ENCODE measurements around the gene PEX1.
"Not testable (repeated sequence)": the region's sequence is repeated elsewhere in the genome, so short reads cannot be mapped to it uniquely, and the experiment has no call there.

PEX1 gene

DNA sequence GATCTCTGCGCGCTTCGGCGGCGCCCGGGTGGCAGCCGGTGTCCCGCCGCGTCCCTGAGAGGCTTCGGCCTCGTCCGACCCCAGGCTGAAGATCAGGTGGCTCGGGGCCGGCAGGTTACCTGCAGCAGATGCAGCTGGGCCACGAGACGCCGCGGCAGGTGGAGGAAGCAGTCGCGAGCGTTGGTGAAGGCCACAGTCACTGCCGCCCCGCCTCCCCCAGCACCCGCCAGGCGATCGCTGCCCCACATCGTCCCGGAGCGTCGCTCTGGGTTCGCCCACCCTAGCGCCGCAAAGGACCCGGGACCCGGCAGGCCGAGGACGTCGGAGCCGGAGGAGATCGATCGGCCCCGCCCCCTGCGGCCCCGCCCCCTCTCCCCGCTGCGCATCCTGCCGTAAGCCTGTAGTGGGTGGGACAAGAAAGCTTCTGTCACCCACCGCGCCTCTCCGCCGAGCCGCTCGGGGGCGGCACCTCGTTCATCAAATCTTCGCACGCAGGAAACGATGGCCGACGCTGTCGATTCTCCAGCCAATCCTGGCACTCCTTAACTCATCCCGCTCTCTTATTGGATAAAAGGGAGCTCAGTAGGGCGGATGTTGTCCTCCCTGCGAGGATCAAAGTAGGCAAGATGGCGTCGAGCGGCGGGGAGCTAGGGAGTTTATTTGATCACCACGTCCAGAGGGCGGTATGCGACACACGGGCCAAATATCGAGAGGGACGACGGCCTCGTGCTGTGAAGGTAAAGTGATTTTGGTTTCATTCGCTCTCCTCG is at the start of gene PEX1, which contains the start of gene RBM48:
TSS of gene PEX1 (minus strand) at position 333 of the 770 bp plus-strand sequence. CDS start at position 248, 85 bp downstream.
TSS of gene RBM48 (plus strand) at position 608 of the 770 bp plus-strand sequence. CDS start at position 627, 19 bp downstream.
- peak; percentile 99 for FAIRE-seq
- DNase-seq (ENCODE audit: extremely low spot score, insufficient read length, low read depth), result peak; percentile 88

DNA sequence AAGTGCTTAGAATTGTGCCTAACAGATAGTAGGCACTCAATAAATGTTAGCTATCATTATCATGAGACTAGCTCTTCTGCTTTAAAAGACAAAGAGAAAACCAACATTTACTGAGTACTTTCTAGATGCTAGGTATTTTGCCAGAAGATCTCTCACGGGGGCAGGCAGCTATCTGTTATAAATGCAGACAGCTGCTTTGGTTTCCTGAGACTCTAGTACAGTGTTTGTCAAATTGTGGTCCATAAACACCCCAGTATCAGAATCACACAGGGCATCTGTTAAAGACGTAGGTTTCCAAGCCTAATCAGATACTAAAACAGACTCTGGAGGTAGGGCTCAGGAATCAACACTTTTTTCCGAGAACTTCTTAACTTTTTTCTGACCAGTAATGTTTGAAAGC is 48.0 kb upstream of the PEX1 start:
- no peak for FAIRE-seq
- no peak for DNase-seq (ENCODE audit: extremely low spot score, insufficient read length, low read depth)

DNA sequence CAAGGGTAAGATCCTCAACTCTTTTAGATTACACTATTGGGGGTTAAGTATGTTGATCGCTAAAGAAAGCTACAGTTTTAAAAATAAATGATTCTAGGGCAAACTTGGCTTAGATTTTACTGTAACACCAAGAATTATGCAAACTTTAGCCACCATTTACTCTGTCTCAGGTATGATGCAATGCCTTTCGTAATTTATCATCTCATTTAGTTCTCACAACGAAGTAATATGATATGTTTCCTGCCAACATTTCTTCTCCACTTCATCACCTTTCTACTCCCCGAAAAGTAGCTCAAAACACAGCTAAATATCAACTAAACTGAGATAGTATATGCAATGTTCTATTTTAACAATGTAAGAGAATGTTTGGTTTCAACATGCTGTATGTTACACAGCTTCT is 40.8 kb upstream of the PEX1 start:
- DNase-seq (ENCODE audit: extremely low spot score, insufficient read length, low read depth) (no peak), FAIRE-seq (no peak)

DNA sequence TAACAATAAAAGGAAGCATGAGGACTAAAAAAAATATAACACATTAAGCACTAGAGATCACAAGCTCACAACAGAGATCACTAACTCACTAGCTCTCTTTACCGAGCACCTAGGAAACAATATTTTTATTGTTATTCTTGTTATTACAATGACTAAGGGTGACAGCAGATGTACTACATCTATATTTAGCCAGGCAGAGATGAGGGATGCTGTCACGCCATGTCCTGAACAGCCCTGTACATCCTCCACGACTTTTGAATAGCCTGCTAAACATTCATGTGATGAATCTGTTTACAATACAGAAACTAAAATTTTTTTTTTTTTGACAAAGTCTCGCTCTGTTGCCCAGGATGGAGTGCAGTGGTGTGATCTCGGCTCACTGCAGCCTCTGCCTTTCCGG is 39.1 kb upstream of the PEX1 start:
- DNase-seq (ENCODE audit: extremely low spot score, insufficient read length, low read depth) (no peak), FAIRE-seq (no peak)

DNA sequence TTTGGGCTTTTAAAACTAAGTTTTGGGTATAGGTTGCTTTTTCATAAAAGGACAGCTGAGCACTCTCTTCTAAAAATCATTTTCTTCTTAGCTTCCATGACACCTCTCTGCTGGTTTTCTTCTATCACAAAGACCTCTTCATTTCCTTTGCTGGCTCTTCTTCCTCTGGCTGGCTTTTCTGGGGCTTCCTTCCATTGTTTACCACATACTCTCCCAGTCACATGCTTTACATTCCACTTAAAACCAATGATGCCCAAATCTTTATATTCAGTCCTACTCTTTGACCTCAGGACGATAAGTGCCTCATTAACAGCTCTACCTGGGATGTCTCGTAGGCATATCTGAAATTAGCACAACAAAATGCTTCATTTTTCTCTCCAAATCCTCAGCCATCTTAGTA is 35.0 kb upstream of the PEX1 start:
- FAIRE-seq (no peak), DNase-seq (ENCODE audit: extremely low spot score, insufficient read length, low read depth) (no peak)

DNA sequence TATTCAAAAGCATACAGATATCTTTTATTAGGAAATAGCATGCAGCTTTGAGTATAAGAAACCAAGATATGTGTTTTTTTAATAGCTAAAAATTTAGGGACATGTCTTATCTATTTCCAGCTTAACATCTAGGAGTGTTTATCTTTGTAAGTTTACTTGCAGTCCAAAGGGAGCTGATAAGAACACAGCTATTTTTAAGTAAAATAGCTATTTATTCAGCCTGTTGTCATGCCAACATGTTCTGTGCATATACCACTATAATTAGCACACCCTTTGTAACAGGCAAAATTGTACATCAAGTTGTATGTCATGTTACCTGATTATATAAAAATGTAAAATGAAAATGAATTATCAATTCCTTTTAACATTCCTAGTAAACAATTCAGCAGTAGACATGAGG is 32.3 kb upstream of the PEX1 start:
- DNase-seq (ENCODE audit: extremely low spot score, insufficient read length, low read depth) (no peak), FAIRE-seq (no peak)

DNA sequence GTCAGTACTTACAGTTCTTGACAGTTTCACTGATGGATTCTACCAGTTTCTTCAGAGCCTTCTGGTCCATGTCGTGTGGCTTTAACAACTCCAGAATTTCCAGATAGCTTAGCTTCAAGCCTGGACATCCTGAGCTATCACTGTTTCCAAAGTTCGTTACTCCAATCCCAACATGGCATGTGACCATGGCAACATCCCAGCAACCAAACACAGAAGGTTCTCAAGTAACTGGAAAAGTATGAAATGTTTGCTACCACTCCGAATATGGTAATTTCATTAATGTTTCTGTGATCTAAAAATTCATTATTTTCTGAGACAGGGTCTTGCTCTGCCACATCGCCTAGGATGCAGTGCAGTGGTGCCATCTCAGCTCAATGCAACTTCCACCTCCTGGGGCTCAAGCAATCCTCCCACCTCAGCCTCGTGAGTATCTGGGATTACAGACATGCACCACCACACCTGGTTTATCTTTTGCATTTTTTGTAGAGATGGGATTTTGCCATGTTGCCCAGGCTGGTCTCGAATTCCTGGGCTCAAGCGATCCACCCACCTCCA is 29.6 kb upstream of the PEX1 start:
- FAIRE-seq, result no peak
- DNase-seq (ENCODE audit: extremely low spot score, insufficient read length, low read depth), result no peak

DNA sequence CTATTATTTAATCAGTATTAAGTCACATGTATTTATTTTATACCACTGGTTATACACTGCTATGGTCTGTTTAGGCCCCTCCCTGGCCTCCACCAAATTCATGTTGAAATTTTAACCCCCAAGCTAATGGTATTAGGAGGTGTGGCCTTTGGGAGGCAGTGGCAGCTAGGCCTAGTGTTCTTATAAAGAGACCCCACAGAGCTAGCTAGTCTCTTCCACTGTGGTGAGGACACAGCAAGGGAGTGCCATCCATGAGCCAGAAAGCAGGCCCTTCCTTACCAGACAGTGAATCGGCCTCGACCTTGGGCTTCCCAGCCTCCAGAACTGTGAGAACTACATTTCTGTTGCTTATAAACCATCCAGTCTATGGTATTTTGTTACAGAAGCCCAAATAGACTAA is 28.9 kb upstream of the PEX1 start:
- no peak for DNase-seq (ENCODE audit: extremely low spot score, insufficient read length, low read depth)
- FAIRE-seq, result no peak

DNA sequence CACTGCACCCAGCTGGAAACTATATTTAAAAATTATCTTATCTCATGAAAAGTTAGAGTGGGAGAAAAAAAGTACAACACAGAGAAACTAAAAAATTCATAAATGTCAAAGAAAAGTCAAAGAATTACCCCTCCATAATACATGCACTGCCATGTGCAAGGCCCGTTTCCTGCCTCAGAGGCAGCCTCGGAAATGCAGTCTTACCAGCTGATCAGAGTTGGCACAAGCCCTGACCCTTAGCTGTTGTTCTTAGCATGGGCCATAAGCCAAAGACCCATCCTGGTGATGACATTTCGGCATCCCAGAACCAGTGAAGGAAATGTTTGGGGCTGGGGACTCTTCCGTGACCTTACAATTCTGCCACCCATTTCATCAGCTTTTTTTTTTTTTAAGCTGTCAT is 21.9 kb upstream of the PEX1 start:
- FAIRE-seq, result no peak

DNA sequence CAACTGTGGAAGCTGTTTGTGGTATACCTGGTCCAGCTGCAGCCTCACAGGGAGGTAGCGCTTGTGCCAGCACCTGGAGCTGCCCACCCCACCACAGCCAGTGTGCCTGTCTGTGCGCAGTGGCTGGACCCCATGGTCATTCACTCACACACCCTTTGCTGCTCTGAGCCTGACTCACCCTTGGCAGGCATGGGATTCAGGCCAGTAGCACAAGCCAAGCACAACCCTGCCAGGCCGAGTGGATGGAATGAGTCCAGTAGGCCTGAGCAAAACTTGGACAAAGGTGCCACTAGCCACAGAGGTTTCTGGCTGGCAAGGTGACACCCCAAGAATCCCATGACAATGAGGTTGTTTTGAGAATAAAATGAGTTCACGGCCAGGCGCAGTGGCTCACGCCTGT is 19.3 kb upstream of the PEX1 start:
- DNase-seq (ENCODE audit: extremely low spot score, insufficient read length, low read depth) (no peak), FAIRE-seq (no peak)

More for the DNA sequence above, 21.9 kb upstream of the PEX1 start:
- no peak for DNase-seq (ENCODE audit: extremely low spot score, insufficient read length, low read depth)

DNA sequence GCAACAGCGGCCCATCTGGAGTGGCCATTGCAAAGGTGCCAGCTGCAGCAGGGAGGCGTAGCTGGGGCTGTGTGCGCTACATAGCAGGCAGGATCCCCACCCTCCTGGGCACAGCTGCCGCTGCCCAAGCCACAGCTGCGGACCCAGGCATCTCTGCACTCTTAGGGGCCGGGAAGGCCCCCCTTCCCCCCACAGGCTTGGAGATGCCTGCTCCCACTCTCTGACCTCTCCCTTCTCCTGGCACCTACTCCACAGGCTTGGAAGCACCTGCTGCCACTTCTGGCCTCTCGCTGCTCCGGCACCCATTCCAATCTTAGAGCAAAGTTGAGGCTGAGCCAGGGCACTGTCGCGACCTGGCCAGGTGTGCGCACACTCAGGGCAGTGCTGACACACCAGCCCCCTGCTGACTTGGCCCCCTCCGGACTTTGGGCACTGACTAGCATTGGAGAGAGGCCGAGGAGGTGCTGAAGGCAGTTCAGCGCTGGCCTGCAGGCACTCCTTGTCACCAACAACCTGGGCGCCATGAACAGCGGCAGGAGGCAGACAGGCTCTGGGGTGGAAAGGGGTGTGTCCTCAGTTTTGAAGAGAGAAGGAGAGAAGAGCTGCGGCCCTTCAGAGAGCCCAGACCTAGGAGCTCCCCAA is 18.7 kb upstream of the PEX1 start:
- FAIRE-seq (no peak), DNase-seq (ENCODE audit: extremely low spot score, insufficient read length, low read depth) (no peak)

DNA sequence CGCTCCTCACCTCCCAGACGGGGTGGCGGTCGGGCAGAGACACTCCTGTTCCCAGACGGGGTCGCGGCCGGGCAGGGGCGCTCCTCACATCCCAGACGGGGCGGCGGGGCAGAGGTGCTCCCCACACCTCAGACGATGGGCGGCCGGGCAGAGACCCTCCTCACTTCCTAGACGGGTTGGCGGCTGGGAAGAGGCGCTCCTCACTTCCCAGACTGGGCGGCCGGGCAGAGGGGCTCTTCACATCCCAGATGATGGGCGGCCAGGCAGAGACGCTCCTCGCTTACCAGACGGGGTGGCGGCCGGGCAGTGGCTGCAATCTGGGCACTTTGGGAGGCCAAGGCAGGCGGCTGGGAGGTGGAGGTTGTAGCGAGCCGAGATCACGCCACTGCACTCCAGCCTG is 16.8 kb upstream of the PEX1 start:
- not testable (repeated sequence) for FAIRE-seq; DNase-seq (ENCODE audit: extremely low spot score, insufficient read length, low read depth)

DNA sequence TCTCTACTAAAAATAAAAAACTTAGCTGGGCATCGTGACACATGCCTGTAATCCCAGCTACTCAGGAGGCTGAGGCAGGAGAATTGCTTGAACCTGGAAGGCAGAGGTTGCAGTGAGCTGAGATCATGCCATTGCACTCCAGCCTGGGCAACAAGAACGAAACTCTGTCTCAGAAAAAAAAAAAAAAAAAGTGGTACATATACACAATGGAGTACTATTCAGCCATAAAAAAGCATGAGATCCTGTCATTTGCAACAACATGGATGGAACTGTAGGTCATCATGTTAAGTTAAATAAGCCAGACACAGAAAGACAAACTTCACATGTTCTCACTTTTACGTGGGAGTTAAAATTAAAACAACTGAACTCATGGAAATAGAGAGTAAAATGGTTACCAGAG is 15.2 kb upstream of the PEX1 start:
- not testable (repeated sequence) for FAIRE-seq; DNase-seq (ENCODE audit: extremely low spot score, insufficient read length, low read depth)

DNA sequence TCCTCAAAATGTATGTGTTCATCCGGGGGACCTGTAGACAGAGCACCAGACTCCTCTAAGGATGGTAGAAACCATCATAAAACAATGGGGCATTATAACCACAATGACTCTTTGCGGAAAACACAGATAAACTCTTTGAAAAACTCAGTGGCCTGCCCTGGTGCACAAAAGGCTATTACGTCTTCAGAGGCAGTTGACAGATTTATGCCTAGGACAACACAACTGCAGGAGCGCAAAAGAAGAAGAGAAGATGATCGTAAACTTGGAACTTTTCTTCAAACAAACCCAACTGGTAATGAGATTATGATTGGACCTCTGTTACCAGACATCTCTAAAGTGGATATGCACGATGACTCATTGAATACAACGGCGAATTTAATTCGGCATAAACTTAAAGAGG is 6.3 kb upstream of the PEX1 start:
- FAIRE-seq, result no peak

DNA sequence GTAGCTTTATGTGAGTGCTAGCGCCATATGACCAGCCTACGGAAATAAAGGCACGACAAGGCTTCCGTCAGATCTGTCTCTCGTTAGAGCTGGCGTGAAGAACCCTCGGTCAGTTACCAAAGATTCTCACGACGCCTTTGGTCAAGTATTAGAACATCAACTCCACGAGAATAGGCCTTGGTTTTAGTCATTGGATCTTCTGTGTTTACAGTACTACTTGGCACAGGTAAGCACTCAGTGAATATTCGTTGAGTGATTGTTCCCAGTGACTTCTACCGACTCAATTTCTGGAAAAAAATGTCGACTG is 591 bp upstream of the PEX1 start:
- no peak for DNase-seq (ENCODE audit: extremely low spot score, insufficient read length, low read depth)
- FAIRE-seq, result no peak

More for the DNA sequence above, 6.3 kb upstream of the PEX1 start:
- no peak for DNase-seq (ENCODE audit: extremely low spot score, insufficient read length, low read depth)

DNA sequence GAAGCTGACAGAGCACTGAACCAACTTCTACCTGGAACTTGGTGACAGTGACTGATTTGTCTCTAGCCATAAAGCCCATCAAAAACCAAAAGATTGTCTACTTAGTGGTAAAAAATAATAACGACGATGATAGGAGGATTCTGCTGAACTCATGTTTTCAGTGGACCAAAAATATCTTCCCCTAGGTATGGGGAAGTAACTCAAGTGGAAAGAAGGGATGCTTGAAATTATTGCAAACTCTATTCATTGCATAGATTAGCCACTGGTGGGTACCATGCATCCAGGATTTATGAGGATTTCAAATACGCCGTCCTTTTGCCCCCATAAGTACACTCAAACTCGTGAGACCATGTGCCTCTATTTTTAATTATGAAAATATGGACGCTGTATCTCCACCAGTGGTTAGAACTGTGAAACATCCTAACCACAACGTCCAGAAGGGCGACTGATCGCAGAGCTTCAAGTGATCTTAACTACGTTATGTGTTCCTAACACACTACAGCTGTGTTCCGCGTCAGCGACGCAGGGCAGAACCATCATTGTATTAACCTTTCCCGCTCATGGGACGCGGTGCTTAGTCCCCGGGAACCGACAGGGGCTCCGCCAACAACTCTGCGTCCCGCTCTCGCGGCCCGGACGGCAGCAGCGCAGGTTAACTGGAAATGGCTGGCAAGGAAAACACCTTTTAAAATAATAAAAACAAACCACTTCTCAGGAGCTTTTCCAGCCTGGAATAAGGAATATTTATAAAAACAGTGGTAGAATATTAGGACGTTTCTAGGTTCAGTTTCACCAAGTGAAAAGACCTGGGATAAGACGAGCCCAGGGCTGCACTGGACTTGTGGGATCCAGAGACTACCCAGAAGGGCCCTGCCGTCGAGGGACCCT is 776 bp downstream of the PEX1 start:
- peak; percentile 60 for FAIRE-seq

DNA sequence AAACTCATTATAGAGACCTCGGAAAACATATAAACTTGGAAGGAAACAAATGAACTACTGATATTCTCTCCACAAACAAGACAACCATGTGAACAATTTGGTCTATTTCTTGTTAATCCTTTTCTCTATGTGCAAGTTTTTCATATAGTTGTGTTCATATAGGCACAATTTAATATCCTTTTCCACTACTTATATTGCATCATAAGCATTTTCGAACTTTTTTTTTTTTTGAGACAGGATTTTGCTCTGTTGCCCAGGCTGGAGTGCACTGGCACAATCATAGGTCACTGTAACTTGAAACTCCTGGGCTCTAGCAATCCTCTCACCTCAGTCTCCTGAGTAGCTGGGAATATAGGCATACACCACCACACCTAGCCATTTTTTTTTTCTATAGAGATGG is 5.2 kb downstream of the PEX1 start:
- no peak for FAIRE-seq
- DNase-seq (ENCODE audit: extremely low spot score, insufficient read length, low read depth), result no peak

More for the DNA sequence above, 776 bp downstream of the PEX1 start:
- peak; percentile 18 for DNase-seq (ENCODE audit: extremely low spot score, insufficient read length, low read depth)

DNA sequence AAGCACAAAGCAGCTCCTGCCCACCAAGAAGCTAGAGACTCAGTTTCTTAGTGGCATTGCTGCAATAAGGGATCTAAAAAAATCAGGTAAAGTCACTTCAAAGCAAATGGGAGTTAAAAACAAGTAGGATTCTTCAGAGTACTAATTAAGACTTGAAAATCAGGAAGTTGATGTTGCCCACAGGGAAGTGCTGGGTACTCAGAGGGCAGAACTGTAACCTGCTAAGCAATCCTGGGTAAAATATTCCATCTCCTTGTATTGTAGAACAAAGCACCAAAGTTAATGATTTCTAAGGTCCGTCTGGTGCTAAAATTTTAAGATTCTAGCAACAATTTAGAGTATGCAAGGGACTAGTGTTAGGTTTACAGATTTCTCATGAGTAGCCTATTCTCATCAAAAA is 8.3 kb downstream of the PEX1 start:
- DNase-seq (ENCODE audit: extremely low spot score, insufficient read length, low read depth), result no peak
- peak; percentile 26 for FAIRE-seq

DNA sequence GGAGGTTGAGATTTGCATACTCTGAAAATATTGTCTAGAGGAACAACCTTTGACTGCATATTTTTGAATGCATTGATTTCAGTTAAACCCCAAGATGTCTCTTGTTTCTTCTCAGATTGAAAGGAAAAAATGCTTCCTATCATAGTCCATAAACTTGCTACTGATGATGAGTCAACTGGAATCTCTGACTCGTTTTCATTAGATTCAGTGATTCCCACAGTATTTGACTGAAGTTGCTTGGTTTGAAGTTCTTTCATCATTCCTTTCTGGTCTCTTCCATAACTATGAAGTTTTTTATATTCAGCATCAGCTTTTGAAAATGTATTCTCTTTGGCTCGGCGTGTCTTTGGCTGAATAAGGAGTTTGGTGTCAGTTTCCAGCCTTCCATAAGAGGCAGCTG is 10.7 kb downstream of the PEX1 start:
- no peak for DNase-seq (ENCODE audit: extremely low spot score, insufficient read length, low read depth)
- FAIRE-seq, result no peak

DNA sequence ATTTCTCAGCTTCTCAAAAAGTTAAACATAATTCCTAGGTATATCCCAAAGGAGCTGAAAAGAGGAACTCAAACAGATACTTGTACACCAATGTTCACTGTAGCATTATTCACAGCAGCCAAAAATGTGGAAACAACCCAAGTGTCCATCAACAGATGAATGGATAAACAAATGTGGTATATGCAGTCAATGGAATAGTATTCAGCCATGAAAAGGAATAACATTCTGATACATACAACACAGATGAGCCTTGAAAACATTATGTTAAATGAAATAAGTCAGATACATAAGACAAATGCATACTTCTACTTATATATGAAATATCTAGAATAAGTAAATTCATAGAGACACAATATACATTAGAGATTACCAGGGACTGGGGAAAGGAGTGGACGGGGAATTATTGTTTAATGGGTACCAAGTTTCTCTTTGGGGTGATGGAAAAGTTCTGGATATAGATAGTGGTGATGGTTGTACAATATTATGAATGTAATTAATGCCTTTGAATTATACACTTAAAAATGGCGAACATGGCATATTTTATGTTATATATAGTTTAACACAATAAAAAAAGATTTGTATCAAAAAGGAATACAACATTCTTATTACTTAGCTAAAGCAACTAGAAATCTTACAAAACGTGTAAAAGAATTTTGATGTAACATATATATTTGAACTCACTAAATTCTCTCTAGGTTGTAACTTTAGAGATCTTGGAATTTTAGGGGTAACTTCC is 15.0 kb downstream of the PEX1 start:
- DNase-seq (ENCODE audit: extremely low spot score, insufficient read length, low read depth), result no peak
- FAIRE-seq, result no peak
